Measurements from ENCODE around the gene HSP90B1.
A peak's percentile ranks its signal among the peaks of the same experiment; 100 is the strongest.

HSP90B1 gene

GRCh38 chr12:103965255-103965589 is 35.0 kb downstream of the HSP90B1 start:
- H3K4me3 ChIP-seq (ENCODE audit: control insufficient read depth, low read depth, low read length): peak overlapping the region; percentile 100
- no peak for DNase-seq (ENCODE audit: low read depth)
- no peak for TF ChIP-seq CTCF (conservative IDR thresholded peaks at IDR 0.05; ENCODE audit: control insufficient read depth, insufficient read depth, low read depth, low read length)

DNA sequence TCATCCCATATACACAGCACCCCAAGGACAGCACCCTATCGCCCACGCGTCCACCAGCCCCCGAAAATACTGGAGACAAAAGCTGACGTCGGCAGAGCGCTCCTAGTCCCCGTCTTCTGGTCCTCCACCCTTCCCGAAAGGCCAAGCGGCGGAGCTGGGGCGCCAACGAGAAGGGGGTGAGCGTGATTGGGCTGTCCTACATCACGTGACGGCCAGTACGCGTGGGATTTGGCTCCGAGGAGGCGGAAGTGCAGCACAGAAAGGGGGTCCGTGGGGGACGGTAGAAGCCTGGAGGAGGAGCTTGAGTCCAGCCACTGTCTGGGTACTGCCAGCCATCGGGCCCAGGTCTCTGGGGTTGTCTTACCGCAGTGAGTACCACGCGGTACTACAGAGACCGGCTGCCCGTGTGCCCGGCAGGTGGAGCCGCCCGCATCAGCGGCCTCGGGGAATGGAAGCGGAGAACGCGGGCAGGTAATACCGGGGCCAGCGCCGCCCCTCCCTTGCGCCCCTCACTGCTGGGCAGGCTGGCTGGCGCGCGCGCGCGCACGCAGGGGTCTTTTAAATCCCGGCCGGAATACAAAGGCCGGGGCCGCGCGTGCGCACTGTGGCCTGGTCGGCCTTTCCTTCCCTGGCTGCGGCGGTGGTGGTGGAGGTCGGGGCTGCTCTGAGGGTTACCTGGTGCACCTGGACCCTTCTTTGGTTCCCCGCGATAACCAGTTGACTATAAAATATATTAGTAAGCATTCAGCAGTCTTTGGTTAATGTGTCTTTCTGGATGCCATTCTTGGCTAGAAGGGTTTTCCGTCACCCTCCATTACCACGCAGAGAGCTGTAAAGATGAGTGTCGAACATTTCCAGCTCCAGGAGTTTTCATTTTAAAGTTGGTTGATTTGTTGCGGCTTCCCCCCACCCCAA is 35.6 kb downstream of the HSP90B1 start, which contains the start of gene TDG:
TSS of gene TDG (plus strand) at position 283 of the 915 bp plus-strand sequence. CDS start at position 449, 166 bp downstream.
- H3K4me3 ChIP-seq (ENCODE audit: control insufficient read depth, low read depth, low read length): peak within 1 kb of the TSS; percentile 100
- peak; percentile 99 for DNase-seq (ENCODE audit: low read depth)
- TF ChIP-seq CTCF (conservative IDR thresholded peaks at IDR 0.05; ENCODE audit: control insufficient read depth, insufficient read depth, low read depth, low read length): no peak

DNA sequence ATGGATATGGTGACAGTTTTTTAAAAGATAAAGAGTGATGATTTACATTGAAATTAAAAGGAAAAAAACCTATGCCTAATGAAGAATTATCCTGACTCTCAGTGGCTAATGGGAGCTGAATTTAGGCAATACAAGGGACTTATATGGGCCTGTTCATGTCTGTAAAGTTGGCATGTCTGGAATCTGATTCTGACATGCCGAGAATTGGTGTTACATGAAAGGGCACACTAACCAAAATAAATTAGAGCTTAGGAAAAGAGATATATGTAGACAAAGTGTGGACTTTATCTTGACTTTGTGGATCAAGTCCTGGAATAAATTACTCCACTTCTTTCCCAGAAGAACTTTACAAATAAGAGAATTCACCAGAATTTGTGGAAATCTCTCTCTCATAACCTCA is 36.5 kb downstream of the HSP90B1 start:
- no peak for DNase-seq (ENCODE audit: low read depth)
- no peak for TF ChIP-seq CTCF (conservative IDR thresholded peaks at IDR 0.05; ENCODE audit: control insufficient read depth, insufficient read depth, low read depth, low read length)
- H3K4me3 ChIP-seq (ENCODE audit: control insufficient read depth, low read depth, low read length): peak overlapping the region; percentile 100

DNA sequence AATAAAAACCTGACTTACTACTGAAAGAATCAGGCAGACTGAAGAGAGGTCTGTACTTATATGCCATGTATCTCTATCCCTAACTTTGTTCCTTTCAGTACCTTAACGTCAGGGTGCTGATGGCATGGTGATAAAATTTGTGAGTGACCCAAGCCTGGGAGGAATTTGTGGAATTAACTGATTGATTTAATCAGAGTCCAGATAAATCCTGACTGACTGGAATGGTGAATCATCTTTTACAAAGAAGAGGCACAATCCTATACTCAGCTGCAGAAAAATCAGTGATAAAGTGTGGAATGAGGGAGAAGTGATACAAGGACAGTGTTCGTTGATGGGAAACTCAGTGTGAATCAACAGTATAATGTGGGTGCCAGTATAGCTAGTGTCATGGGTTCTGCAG is 39.2 kb downstream of the HSP90B1 start:
- no peak for DNase-seq (ENCODE audit: low read depth)
- TF ChIP-seq CTCF (conservative IDR thresholded peaks at IDR 0.05; ENCODE audit: control insufficient read depth, insufficient read depth, low read depth, low read length): no peak
- no peak overlapping the region for H3K4me3 ChIP-seq (ENCODE audit: control insufficient read depth, low read depth, low read length)

GRCh38 chr12:103973909-103974308 is 43.7 kb downstream of the HSP90B1 start:
- no peak overlapping the region for H3K4me3 ChIP-seq (ENCODE audit: control insufficient read depth, low read depth, low read length)
- no peak for DNase-seq (ENCODE audit: low read depth)
- TF ChIP-seq CTCF (conservative IDR thresholded peaks at IDR 0.05; ENCODE audit: control insufficient read depth, insufficient read depth, low read depth, low read length): no peak

DNA sequence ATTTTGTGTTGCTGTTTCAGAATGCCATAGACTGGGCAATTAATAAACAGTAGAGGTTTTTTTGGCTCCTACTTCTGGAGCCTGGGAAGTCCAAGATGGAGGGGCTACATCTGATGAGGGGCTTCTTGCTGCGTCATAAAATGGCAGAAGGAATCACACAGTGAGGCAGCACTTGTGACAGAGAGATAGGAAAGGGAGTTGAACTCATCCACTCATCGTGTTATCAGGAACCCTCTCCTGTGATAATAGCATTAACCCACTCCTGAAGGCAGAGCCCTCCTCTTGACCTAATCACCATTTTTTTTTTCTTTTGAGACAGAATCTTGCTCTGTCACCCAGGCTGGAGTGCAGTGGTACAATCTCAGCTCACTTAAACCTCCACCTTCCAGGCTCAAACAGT is 45.2 kb downstream of the HSP90B1 start:
- no peak overlapping the region for H3K4me3 ChIP-seq (ENCODE audit: control insufficient read depth, low read depth, low read length)
- no peak for TF ChIP-seq CTCF (conservative IDR thresholded peaks at IDR 0.05; ENCODE audit: control insufficient read depth, insufficient read depth, low read depth, low read length)
- no peak for DNase-seq (ENCODE audit: low read depth)
